HepG2 (cell line): ENCODE measurements around the gene FAM184B. TPM values are rescaled to one million over a fixed set of nuclear protein-coding genes. Genes with fewer than 3 reads are reported as not detected.

ENCODE experiments used
- ATAC-seq: fragments of 200-7000 bp; cut with Tn5 transposase; 3 replicates; pipeline ENCODE4 v1.9.1; 2020; ENCODE audit warnings: mild to moderate bottlenecking, moderate library complexity
- BruUV-seq: library from RNA; stranded (reverse); fragments of 400-500 nt; replicated peaks from 2 replicates; lab custom pipeline; 2021; lab: Mats Ljungman, UMichigan
- CTCF ChIA-PET: fragments of 300-600 bp; formaldehyde crosslinking; extraction: SDS; loops from one replicate; lab custom pipeline; 2021; ENCODE audit warnings: low total read pairs, inconsistent platforms, low intra/inter-chr PET ratio; lab: Yijun Ruan, JAX
- POLR2A ChIA-PET: fragments of 350-600 bp; sonication (Branson Sonifier 250); formaldehyde crosslinking; loops from one replicate; lab custom pipeline; 2020; ENCODE audit warnings: antibody characterized with exemption, inconsistent platforms; lab: Yijun Ruan, JAX
- DNase-seq: peaks from one replicate; pipeline ENCODE4 v3.0.0-alpha.2; 2015; ENCODE audit warnings: low spot score
- FAIRE-seq: peaks from 3 replicates; lab custom pipeline; 2011; peaks lifted over from hg19 to GRCh38; lab: Jason Lieb, UNC
- H2AFZ ChIP-seq: one replicate; pipeline ENCODE4 v1.6.1; 2011; ENCODE audit warnings: low read length, inconsistent platforms
- H3K27ac ChIP-seq: fragments of 300-600 bp; 3 replicates; pipeline ENCODE4 v1.8.0; 2011; ENCODE audit warnings: mixed run types, mild to moderate bottlenecking, mixed read lengths, low read length, inconsistent platforms; ENCODE audit not compliant: insufficient read depth; ENCODE audit errors: extremely low read length
- H3K27me3 ChIP-seq, 2 experiments: fragments of 200-600 bp in 1 of 2; 2 replicates in 1 of 2; 3 replicates in 1 of 2; pipeline versions ENCODE4 v1.6.0 to v1.8.0; 2011; ENCODE audit warnings: low read length in 2 of 2, mild to moderate bottlenecking in 2 of 2, moderate library complexity in 2 of 2, inconsistent platforms in 1 of 2; ENCODE audit not compliant: insufficient read depth in 2 of 2, control insufficient read depth in 1 of 2
- H3K36me3 ChIP-seq, 2 experiments: fragments of 200-600 bp in 1 of 2; replicated peaks in 1 of 2; 2 replicates in 1 of 2; 3 replicates in 1 of 2; pipeline versions ENCODE4 v1.5.1 to v1.8.0; 2011; ENCODE audit warnings: low read length in 2 of 2, inconsistent platforms in 1 of 2; ENCODE audit not compliant: insufficient read depth in 2 of 2, control insufficient read depth in 1 of 2
- H3K4me1 ChIP-seq: 2 replicates; pipeline ENCODE4 v1.5.1; 2012; ENCODE audit warnings: low read length, inconsistent platforms; ENCODE audit not compliant: insufficient read depth
- H3K4me2 ChIP-seq: 2 replicates; pipeline ENCODE4 v1.6.0; 2011; ENCODE audit warnings: low read depth, low read length, inconsistent platforms
- H3K4me3 ChIP-seq, 3 experiments: fragments of 200-600 bp in 1 of 3; sonication (generic), shearing (Covaris generic) in 1 of 3; replicated peaks in 1 of 3; 2 replicates each; pipeline ENCODE4 v1.5.1; 2011 to 2016; ENCODE audit warnings: low read length in 3 of 3, inconsistent platforms in 2 of 3, low read depth in 2 of 3, mild to moderate bottlenecking in 2 of 3, control low read depth in 1 of 3, mixed read lengths in 1 of 3; ENCODE audit not compliant: insufficient read depth in 1 of 3
- H3K79me2 ChIP-seq: one replicate; pipeline ENCODE4 v1.6.1; 2011; ENCODE audit warnings: low read length, inconsistent platforms; ENCODE audit not compliant: insufficient read depth
- H3K9ac ChIP-seq: 2 replicates; pipeline ENCODE4 v1.6.0; 2011; ENCODE audit warnings: mild to moderate bottlenecking, low read depth, low read length, inconsistent platforms; ENCODE audit not compliant: insufficient read depth
- H3K9me3 ChIP-seq: 2 replicates; pipeline ENCODE4 v1.5.1; 2012; ENCODE audit warnings: mild to moderate bottlenecking, low read length
- H4K20me1 ChIP-seq: 2 replicates; pipeline ENCODE4 v1.6.0; 2011; ENCODE audit warnings: inconsistent platforms, mild to moderate bottlenecking, low read length, moderate library complexity; ENCODE audit not compliant: insufficient read depth
- GATA4 ChIP-seq: sonication (generic); IDR thresholded peaks from 2 replicates; pipeline ENCODE4 v1.6.1; 2016; ENCODE audit warnings: antibody characterized with exemption, low read depth, borderline replicate concordance
- KAT8 ChIP-seq: IDR thresholded peaks from 2 replicates; pipeline ENCODE4 v1.6.1; 2016; ENCODE audit warnings: missing genetic modification reagents, missing compliant biosample characterization
- KDM2A ChIP-seq: sonication (generic); formaldehyde crosslinking; IDR thresholded peaks from 2 replicates; pipeline ENCODE4 v1.4.0; 2020; ENCODE audit warnings: low read depth, missing genetic modification reagents, borderline replicate concordance
- NBN ChIP-seq: fragments of 450-650 bp; conservative IDR thresholded peaks from 2 replicates; pipeline ENCODE4 v1.6.1; 2017
- ONECUT2 ChIP-seq: sonication (generic); formaldehyde crosslinking; IDR thresholded peaks from 2 replicates; pipeline ENCODE4 v1.4.0; 2020; ENCODE audit warnings: missing genetic modification reagents
- POGZ ChIP-seq: sonication (generic); formaldehyde crosslinking; IDR thresholded peaks from 2 replicates; pipeline ENCODE4 v1.4.0; 2020; ENCODE audit warnings: mild to moderate bottlenecking, missing genetic modification reagents
- REPIN1 ChIP-seq: sonication (generic); formaldehyde crosslinking; IDR thresholded peaks from 2 replicates; pipeline ENCODE4 v1.8.0; 2022; ENCODE audit warnings: missing genetic modification reagents, low read depth, mild to moderate bottlenecking, borderline replicate concordance
- ZFP36L2 ChIP-seq: sonication (generic); formaldehyde crosslinking; IDR thresholded peaks from 2 replicates; pipeline ENCODE4 v1.4.0; 2020; ENCODE audit warnings: missing genetic modification reagents
- ZNF362 ChIP-seq: sonication (generic); formaldehyde crosslinking; IDR thresholded peaks from 2 replicates; pipeline ENCODE4 v1.4.0; 2020; ENCODE audit warnings: missing genetic modification reagents, mild to moderate bottlenecking, borderline replicate concordance
- ZNF530 ChIP-seq: sonication (generic); formaldehyde crosslinking; IDR thresholded peaks from 2 replicates; pipeline ENCODE4 v1.5.0; 2020; ENCODE audit warnings: low read depth, mild to moderate bottlenecking, missing genetic modification reagents
- ZNF740 ChIP-seq: sonication (generic); formaldehyde crosslinking; IDR thresholded peaks from 2 replicates; pipeline ENCODE4 v1.4.0; 2020; ENCODE audit warnings: missing genetic modification reagents
- WGBS: methylation state at CpG from one replicate; pipeline ENCODE4 v1.1.6; 2017; ENCODE audit warnings: low lambda C conversion rate; 5-methylcytosine and 5-hydroxymethylcytosine counted together
- in situ Hi-C: cut with HindIII; loops from 2 replicates; pipeline ENCODE4 v1.10.0; 2017; ENCODE audit warnings: low pct_unique_long_range_greater_than_20kb; ENCODE audit not compliant: extremely low pct_ligation_motif_present
- intact Hi-C: fragments of 100-400 bp; cut with micrococcal nuclease; formaldehyde crosslinking; loops from one replicate; pipeline ENCODE4 v1.10.0; 2022; ENCODE audit not compliant: unreplicated experiment
- polyA plus RNA-seq, 8 experiments: library from polyadenylated mRNA; depleted of rRNA in 3 of 8; stranded (reverse) in 7 of 8; unstranded in 1 of 8; fragments of >200 nt; fragmentation: Illumina TruSeq in 4 of 8; extraction: Trizol in 4 of 8; gene quantifications; 2 replicates each; pipeline versions ENCODE4 v1.2.1 to v1.2.3, GENCODE V29; 2011 to 2016; ENCODE audit warnings: low read depth in 4 of 8, missing spikeins in 1 of 8, mixed read lengths in 1 of 8; ENCODE audit not compliant: insufficient read depth in 1 of 8
- total RNA-seq, 5 experiments: library from RNA; depleted of rRNA; stranded (reverse); fragments of >200 nt; fragmentation: Illumina TruSeq; extraction: Trizol; gene quantifications; 2 replicates each; pipeline ENCODE4 v1.2.3, GENCODE V29; 2016; ENCODE audit warnings: low read depth in 1 of 5
- TF ChIP-seq, protein P1 (sequence below): sonication (generic); formaldehyde crosslinking; IDR thresholded peaks from 2 replicates; pipeline ENCODE4 v1.8.1; 2022; ENCODE audit warnings: low read depth, mild to moderate bottlenecking, missing genetic modification reagents
- TF ChIP-seq, protein P2 (sequence below): conservative IDR thresholded peaks from 2 replicates; pipeline ENCODE4 v1.6.1; 2018; ENCODE audit warnings: missing genetic modification reagents

The FAM184B gene
- total and polyA plus RNA-seq, 2 of the 13 experiments (the other 11 are each of a cell fraction or from before 2014, with no cell fraction given), result not detected

- Histone ChIP-seq H3K36me3 (no peaks in the 10 kb centered on the region), H2AFZ (no peak overlapping the region), H3K4me3 (no peak overlapping the region), H3K4me1 (peaks cover 7% of the 10 kb centered on the region), H3K4me2 (no peak overlapping the region), H3K27me3 (no peaks in the 10 kb centered on the region), H3K27ac (no peak overlapping the region), H3K79me2 (no peaks in the 10 kb centered on the region), H4K20me1 (no peaks in the 10 kb centered on the region), H3K9me3 (no peaks in the 10 kb centered on the region), H3K9ac (no peak overlapping the region)
- in situ Hi-C loops (no loop called here), intact Hi-C loops (no loop called here)
- no peak for DNase-seq
- ChIA-PET POLR2A (no interaction called here), CTCF (no interaction called here)
- no peak for TF ChIP-seq REPIN1 (CRISPR knock-in tag)
- TF ChIP-seq KDM2A (CRISPR knock-in tag), result no peak
- no peak for TF ChIP-seq ZNF362 (CRISPR knock-in tag)
- TF ChIP-seq NBN, result no peak
- no peak for TF ChIP-seq KAT8
- TF ChIP-seq ONECUT2, result no peak
- TF ChIP-seq ZFP36L2 (CRISPR knock-in tag), result no peak
- no peak for TF ChIP-seq GATA4
- no peak for TF ChIP-seq POGZ (CRISPR knock-in tag)
- TF ChIP-seq, protein P1, sequence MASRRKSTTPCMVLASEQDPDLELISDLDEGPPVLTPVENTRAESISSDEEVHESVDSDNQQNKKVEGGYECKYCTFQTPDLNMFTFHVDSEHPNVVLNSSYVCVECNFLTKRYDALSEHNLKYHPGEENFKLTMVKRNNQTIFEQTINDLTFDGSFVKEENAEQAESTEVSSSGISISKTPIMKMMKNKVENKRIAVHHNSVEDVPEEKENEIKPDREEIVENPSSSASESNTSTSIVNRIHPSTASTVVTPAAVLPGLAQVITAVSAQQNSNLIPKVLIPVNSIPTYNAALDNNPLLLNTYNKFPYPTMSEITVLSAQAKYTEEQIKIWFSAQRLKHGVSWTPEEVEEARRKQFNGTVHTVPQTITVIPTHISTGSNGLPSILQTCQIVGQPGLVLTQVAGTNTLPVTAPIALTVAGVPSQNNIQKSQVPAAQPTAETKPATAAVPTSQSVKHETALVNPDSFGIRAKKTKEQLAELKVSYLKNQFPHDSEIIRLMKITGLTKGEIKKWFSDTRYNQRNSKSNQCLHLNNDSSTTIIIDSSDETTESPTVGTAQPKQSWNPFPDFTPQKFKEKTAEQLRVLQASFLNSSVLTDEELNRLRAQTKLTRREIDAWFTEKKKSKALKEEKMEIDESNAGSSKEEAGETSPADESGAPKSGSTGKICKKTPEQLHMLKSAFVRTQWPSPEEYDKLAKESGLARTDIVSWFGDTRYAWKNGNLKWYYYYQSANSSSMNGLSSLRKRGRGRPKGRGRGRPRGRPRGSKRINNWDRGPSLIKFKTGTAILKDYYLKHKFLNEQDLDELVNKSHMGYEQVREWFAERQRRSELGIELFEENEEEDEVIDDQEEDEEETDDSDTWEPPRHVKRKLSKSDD (CRISPR knock-in tag), result no peak
- no peak for TF ChIP-seq ZNF740 (CRISPR knock-in tag)
- TF ChIP-seq, protein P2, sequence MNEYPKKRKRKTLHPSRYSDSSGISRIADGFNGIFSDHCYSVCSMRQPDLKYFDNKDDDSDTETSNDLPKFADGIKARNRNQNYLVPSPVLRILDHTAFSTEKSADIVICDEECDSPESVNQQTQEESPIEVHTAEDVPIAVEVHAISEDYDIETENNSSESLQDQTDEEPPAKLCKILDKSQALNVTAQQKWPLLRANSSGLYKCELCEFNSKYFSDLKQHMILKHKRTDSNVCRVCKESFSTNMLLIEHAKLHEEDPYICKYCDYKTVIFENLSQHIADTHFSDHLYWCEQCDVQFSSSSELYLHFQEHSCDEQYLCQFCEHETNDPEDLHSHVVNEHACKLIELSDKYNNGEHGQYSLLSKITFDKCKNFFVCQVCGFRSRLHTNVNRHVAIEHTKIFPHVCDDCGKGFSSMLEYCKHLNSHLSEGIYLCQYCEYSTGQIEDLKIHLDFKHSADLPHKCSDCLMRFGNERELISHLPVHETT (CRISPR knock-in tag), result no peak
- no peak for TF ChIP-seq ZNF530 (CRISPR knock-in tag)
- no peak for FAIRE-seq
- no TSS peak for BruUV-seq
- WGBS, result 59% methylated on average over 2 of the region's 2 CpGs
- no peak for ATAC-seq
Observed at GRCh38 chr4:17699380-17699779, 82.0 kb downstream of the FAM184B start.
